ENCODE results near the gene MLXIPL. TPM values are rescaled to one million over a fixed set of nuclear protein-coding genes. Genes with fewer than 3 reads are reported as not detected.
"Not testable (repeated sequence)": the region's sequence is repeated elsewhere in the genome, so short reads cannot be mapped to it uniquely, and the experiment has no call there.

The MLXIPL gene
- total RNA-seq, 4 donors from 2014 or later, result 0.53 to 13.5 (median 2.9) TPM

GRCh38 chr7:73567846-73568685, 56.3 kb downstream of the MLXIPL start:
- Histone ChIP-seq H3K36me3 (peaks cover 32 to 54% (median 33%) of the 10 kb centered on the region in 3 donors), H3K27ac (no peak overlapping the region), H3K4me3 (no peak overlapping the region), H3K27me3 (no peaks in the 10 kb centered on the region), H3K9me3 (no peaks in the 10 kb centered on the region), H3K4me1 (peaks cover 0 to 8% (median 0%) of the 10 kb centered on the region in 3 donors)
- 60% methylated on average over 11 to 12 of the region's 12 CpGs for WGBS, 2 donors
- no peak for TF ChIP-seq CTCF (IDR thresholded peaks at IDR 0.05)
- no peak for TF ChIP-seq POLR2A (IDR thresholded peaks at IDR 0.05)
- DNase-seq, result no peak
- intact Hi-C loops (cut with DNase I), result no loop called here

GRCh38 chr7:73567140-73567539, 57.2 kb downstream of the MLXIPL start:
- no peak for TF ChIP-seq CTCF (IDR thresholded peaks at IDR 0.05)
- no peak for TF ChIP-seq POLR2A (IDR thresholded peaks at IDR 0.05)
- no peak for DNase-seq
- Histone ChIP-seq H3K4me3 (no peak overlapping the region), H3K36me3 (peaks cover 22 to 45% (median 25%) of the 10 kb centered on the region in 3 donors), H3K27ac (no peak overlapping the region), H3K9me3 (no peaks in the 10 kb centered on the region), H3K27me3 (no peaks in the 10 kb centered on the region), H3K4me1 (peaks cover 0 to 8% (median 0%) of the 10 kb centered on the region in 3 donors)
- 90% methylated on average over 2 to 3 of the region's 4 CpGs for WGBS, 2 donors
- intact Hi-C loops (cut with DNase I), result no loop called here

- H3K9me3 ChIP-seq; intact Hi-C loops (cut with DNase I); H3K27me3 ChIP-seq; DNase-seq; H3K4me1 ChIP-seq; H3K27ac ChIP-seq: not testable (repeated sequence)
- Histone ChIP-seq H3K4me3 (peak overlapping the region in 2 of 4 donors; percentile 14 to 55), H3K36me3 (peaks cover 15 to 38% (median 18%) of the 10 kb centered on the region in 3 donors)
Observed at GRCh38 chr7:73566431-73566830, 57.9 kb downstream of the MLXIPL start.

GRCh38 chr7:73565675-73566340, 58.5 kb downstream of the MLXIPL start:
- peaks cover 9 to 32% (median 11%) of the 10 kb centered on the region in 3 donors for H3K36me3 ChIP-seq
- WGBS, 2 donors, result 30 to 42% methylated on average over 7 of the region's 7 CpGs
- H3K9me3 ChIP-seq, result no peaks in the 10 kb centered on the region
- peaks cover 0 to 8% (median 0%) of the 10 kb centered on the region in 3 donors for H3K4me1 ChIP-seq
- no peak overlapping the region for H3K27ac ChIP-seq
- no peak for DNase-seq
- TF ChIP-seq CTCF (IDR thresholded peaks at IDR 0.05) (no peak), POLR2A (IDR thresholded peaks at IDR 0.05) (no peak)
- peak overlapping the region in 3 of 4 donors; percentile 14 to 55 (median 15) for H3K4me3 ChIP-seq
- H3K27me3 ChIP-seq, result no peaks in the 10 kb centered on the region
- intact Hi-C loops (cut with DNase I), result no loop called here

- TF ChIP-seq CTCF (IDR thresholded peaks at IDR 0.05) (no peak), POLR2A (IDR thresholded peaks at IDR 0.05) (no peak)
- no peak overlapping the region for H3K4me3 ChIP-seq
- no peaks in the 10 kb centered on the region for H3K36me3 ChIP-seq
- no peak overlapping the region for H3K27ac ChIP-seq
- 50 to 55% methylated on average over 11 of the region's 11 CpGs for WGBS, 2 donors
- no peak for DNase-seq
- H3K4me1 ChIP-seq, result peaks cover 0 to 22% (median 13%) of the 10 kb centered on the region in 3 donors
- intact Hi-C loops (cut with DNase I), result no loop called here
- no peaks in the 10 kb centered on the region for H3K27me3 ChIP-seq
- H3K9me3 ChIP-seq, result no peaks in the 10 kb centered on the region
Observed at GRCh38 chr7:73560109-73560835, 64.0 kb downstream of the MLXIPL start.

Measured in esophagus squamous epithelium (tissue), 5 donors.